Natural killer cell (primary cell): Measurements from ENCODE around the gene DSG4. TPM values are rescaled to one million over a fixed set of nuclear protein-coding genes. Genes with fewer than 3 reads are reported as not detected.

ENCODE experiments used
- ATAC-seq, 3 donors: fragments of 150-1000 bp in 2 of 3; fragments of 200-7000 bp in 1 of 3; cut with Tn5 transposase; 1 replicate in 1 of 3; 2 replicates in 2 of 3; pipeline ENCODE4 v1.10.0; 2021; ENCODE audit warnings: mild to moderate bottlenecking in 2 of 3, moderate library complexity in 2 of 3
- DNase-seq, 2 donors: peaks; one replicate each; pipeline versions ENCODE4 v3.0.0 to v3.0.0-alpha.2; 2013 to 2021; ENCODE audit warnings: mixed read lengths in 1 of 2
- H3K27ac ChIP-seq: one replicate; pipeline ENCODE4 v1.5.1; 2013; ENCODE audit warnings: mild to moderate bottlenecking, low read length
- H3K27me3 ChIP-seq: one replicate; pipeline ENCODE4 v1.6.1; 2013; ENCODE audit warnings: low read length; ENCODE audit not compliant: control insufficient read depth, insufficient read depth
- H3K36me3 ChIP-seq: one replicate; pipeline ENCODE4 v1.6.1; 2013; ENCODE audit warnings: low read length; ENCODE audit not compliant: control insufficient read depth, insufficient read depth
- H3K4me1 ChIP-seq: one replicate; pipeline ENCODE4 v1.6.1; 2013; ENCODE audit warnings: low read length; ENCODE audit not compliant: control insufficient read depth, insufficient read depth
- H3K4me3 ChIP-seq: one replicate; pipeline ENCODE4 v1.5.1; 2013; ENCODE audit warnings: low read length
- H3K9me3 ChIP-seq: one replicate; pipeline ENCODE4 v1.6.1; 2013; ENCODE audit warnings: low read length; ENCODE audit not compliant: control insufficient read depth, insufficient read depth
- H3K27ac Mint-ChIP-seq, 2 donors: one replicate each; pipeline ENCODE4 v1.8.0; 2022; ENCODE audit warnings: mild to moderate bottlenecking in 2 of 2, mixed read lengths in 2 of 2, moderate library complexity in 1 of 2
- H3K27me3 Mint-ChIP-seq, 2 donors: one replicate each; pipeline ENCODE4 v1.8.0; 2022; ENCODE audit warnings: low read depth in 2 of 2, mixed read lengths in 2 of 2
- H3K36me3 Mint-ChIP-seq: one replicate; pipeline ENCODE4 v1.8.0; 2022; ENCODE audit warnings: mixed read lengths
- H3K4me1 Mint-ChIP-seq, 2 donors: one replicate each; pipeline ENCODE4 v1.8.0; 2022; ENCODE audit warnings: mixed read lengths in 2 of 2
- H3K4me3 Mint-ChIP-seq: one replicate; pipeline ENCODE4 v1.8.0; 2022; ENCODE audit warnings: mild to moderate bottlenecking, moderate library complexity, mixed read lengths
- H3K9me3 Mint-ChIP-seq, 2 donors: one replicate each; pipeline ENCODE4 v1.8.0; 2022; ENCODE audit warnings: mixed read lengths in 2 of 2
- CTCF ChIP-seq: fragments of 200-600 bp; IDR thresholded peaks from one replicate; pipeline ENCODE4 v1.8.0; 2022; ENCODE audit warnings: antibody characterized with exemption
- WGBS: methylation state at CpG from one replicate; pipeline ENCODE4 v1.1.7; 2013; ENCODE audit warnings: missing lambda C conversion rate; ENCODE audit not compliant: insufficient coverage; 5-methylcytosine and 5-hydroxymethylcytosine counted together
- intact Hi-C: fragments of 100-400 bp; cut with micrococcal nuclease; formaldehyde crosslinking; loops from one replicate; pipeline ENCODE4 v1.14.2; 2022
- total RNA-seq, 4 donors: library from RNA; stranded (reverse); fragments of 120-200 nt in 1 of 4; gene quantifications; one replicate each; pipeline versions ENCODE4 v1.2.3 to v1.2.4, GENCODE V29; 2013 to 2022

DSG4 gene
- total RNA-seq, 3 donors from 2014 or later (not counting 1 experiment from before 2014, with no cell fraction given), result not detected

GRCh38 chr18:31399306-31400032, 22.9 kb downstream of the DSG4 start:
- DNase-seq (no peak), ATAC-seq (no peak)
- no peaks in the 10 kb centered on the region for H3K4me1 ChIP-seq
- Mint-ChIP-seq H3K4me1 (no peaks in the 10 kb centered on the region), H3K27me3 (no peaks in the 10 kb centered on the region), H3K4me3 (no peak overlapping the region), H3K27ac (no peak overlapping the region), H3K9me3 (no peaks in the 10 kb centered on the region), H3K36me3 (no peaks in the 10 kb centered on the region)
- intact Hi-C loops, result no loop called here
- 30% methylated on average over 3 of the region's 6 CpGs for WGBS
- no peak overlapping the region for H3K27ac ChIP-seq
- H3K27me3 ChIP-seq, result no peaks in the 10 kb centered on the region
- no peaks in the 10 kb centered on the region for H3K36me3 ChIP-seq
- TF ChIP-seq CTCF, result no peak
- no peaks in the 10 kb centered on the region for H3K9me3 ChIP-seq
- H3K4me3 ChIP-seq, result no peak overlapping the region

GRCh38 chr18:31401156-31402025, 24.8 kb downstream of the DSG4 start:
- Histone ChIP-seq H3K4me3 (no peak overlapping the region), H3K9me3 (no peaks in the 10 kb centered on the region), H3K4me1 (no peaks in the 10 kb centered on the region), H3K27me3 (no peaks in the 10 kb centered on the region), H3K27ac (no peak overlapping the region), H3K36me3 (no peaks in the 10 kb centered on the region)
- H3K27me3 Mint-ChIP-seq, result no peaks in the 10 kb centered on the region
- no peaks in the 10 kb centered on the region for H3K36me3 Mint-ChIP-seq
- intact Hi-C loops, result no loop called here
- WGBS, result 89% methylated on average over 4 of the region's 6 CpGs
- no peak overlapping the region for H3K4me3 Mint-ChIP-seq
- no peak overlapping the region for H3K27ac Mint-ChIP-seq
- H3K4me1 Mint-ChIP-seq, result no peaks in the 10 kb centered on the region
- TF ChIP-seq CTCF, result no peak
- DNase-seq (no peak), ATAC-seq (no peak)
- H3K9me3 Mint-ChIP-seq, result no peaks in the 10 kb centered on the region

GRCh38 chr18:31402026-31402373, 25.4 kb downstream of the DSG4 start:
- Histone ChIP-seq H3K27ac (no peak overlapping the region), H3K9me3 (no peaks in the 10 kb centered on the region), H3K4me3 (no peak overlapping the region), H3K4me1 (no peaks in the 10 kb centered on the region), H3K36me3 (no peaks in the 10 kb centered on the region), H3K27me3 (no peaks in the 10 kb centered on the region)
- peaks cover 0 to 2% of the 10 kb centered on the region in 2 donors for H3K27me3 Mint-ChIP-seq
- peaks cover 2% of the 10 kb centered on the region in 2 donors for H3K9me3 Mint-ChIP-seq
- intact Hi-C loops, result no loop called here
- TF ChIP-seq CTCF, result no peak
- H3K4me1 Mint-ChIP-seq, result no peaks in the 10 kb centered on the region
- no peak for DNase-seq
- no peak for ATAC-seq
- H3K27ac Mint-ChIP-seq, result no peak overlapping the region
- H3K4me3 Mint-ChIP-seq, result no peak overlapping the region
- H3K36me3 Mint-ChIP-seq, result no peaks in the 10 kb centered on the region
